OCI-LY1 (cell line): ENCODE measurements around the gene TSNAXIP1.

Experiments
- EZH2 ChIP-seq: fragments of 200-600 bp; sonication (generic), shearing (Covaris generic); IDR thresholded peaks from 2 replicates; pipeline ENCODE4 v1.8.0; 2017; ENCODE audit warnings: borderline replicate concordance, mixed run types, mild to moderate bottlenecking, antibody characterized with exemption, low read length, moderate library complexity, mixed read lengths
- TF ChIP-seq, protein P1 (sequence below): fragments of 200-600 bp; sonication (generic), shearing (Covaris generic); IDR thresholded peaks from 2 replicates; pipeline ENCODE4 v1.5.1; 2017; ENCODE audit warnings: mild to moderate bottlenecking, antibody characterized with exemption, low read length, moderate library complexity, mixed read lengths

DNA sequence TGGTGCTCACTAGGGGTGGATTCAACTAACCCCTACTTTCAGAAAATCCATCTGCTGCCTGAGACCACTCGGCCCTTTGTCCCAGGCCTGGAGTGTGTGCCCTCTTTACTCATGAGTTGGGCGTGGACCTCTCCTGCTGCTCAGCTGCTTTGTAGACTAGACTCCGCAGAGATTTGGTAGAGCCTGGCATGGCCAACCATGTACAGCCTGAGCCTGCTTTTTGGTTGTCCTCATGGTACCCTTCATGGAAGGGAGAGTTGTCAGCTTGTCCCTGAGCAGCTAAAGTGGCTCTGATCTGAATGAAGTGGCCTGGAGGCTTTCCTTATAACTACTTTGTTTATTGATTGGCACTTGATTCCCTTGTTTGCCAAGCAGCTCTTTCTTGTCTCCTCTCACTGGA is 67.7 kb downstream of the TSNAXIP1 start:
- TF ChIP-seq, protein P1, sequence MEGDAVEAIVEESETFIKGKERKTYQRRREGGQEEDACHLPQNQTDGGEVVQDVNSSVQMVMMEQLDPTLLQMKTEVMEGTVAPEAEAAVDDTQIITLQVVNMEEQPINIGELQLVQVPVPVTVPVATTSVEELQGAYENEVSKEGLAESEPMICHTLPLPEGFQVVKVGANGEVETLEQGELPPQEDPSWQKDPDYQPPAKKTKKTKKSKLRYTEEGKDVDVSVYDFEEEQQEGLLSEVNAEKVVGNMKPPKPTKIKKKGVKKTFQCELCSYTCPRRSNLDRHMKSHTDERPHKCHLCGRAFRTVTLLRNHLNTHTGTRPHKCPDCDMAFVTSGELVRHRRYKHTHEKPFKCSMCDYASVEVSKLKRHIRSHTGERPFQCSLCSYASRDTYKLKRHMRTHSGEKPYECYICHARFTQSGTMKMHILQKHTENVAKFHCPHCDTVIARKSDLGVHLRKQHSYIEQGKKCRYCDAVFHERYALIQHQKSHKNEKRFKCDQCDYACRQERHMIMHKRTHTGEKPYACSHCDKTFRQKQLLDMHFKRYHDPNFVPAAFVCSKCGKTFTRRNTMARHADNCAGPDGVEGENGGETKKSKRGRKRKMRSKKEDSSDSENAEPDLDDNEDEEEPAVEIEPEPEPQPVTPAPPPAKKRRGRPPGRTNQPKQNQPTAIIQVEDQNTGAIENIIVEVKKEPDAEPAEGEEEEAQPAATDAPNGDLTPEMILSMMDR: no peak
- no peak for TF ChIP-seq EZH2
